Transverse colon (tissue), 4 donors: ENCODE data around the gene DTNA.

Source experiments
- EP300 ChIP-seq: sonication (generic); formaldehyde crosslinking; IDR thresholded peaks from one replicate; pipeline ENCODE4 v1.6.1; 2017; ENCODE audit warnings: antibody characterized with exemption, low read depth
- POLR2A ChIP-seq: fragments of 450-650 bp; IDR thresholded peaks from one replicate; pipeline ENCODE4 v1.6.1; 2016; ENCODE audit warnings: antibody characterized with exemption, mild to moderate bottlenecking, moderate library complexity
- POLR2AphosphoS5 ChIP-seq, 3 donors: sonication (generic); formaldehyde crosslinking; IDR thresholded peaks; one replicate each; pipeline ENCODE4 v1.6.1; 2016; ENCODE audit warnings: antibody characterized with exemption in 3 of 3
- TF ChIP-seq, protein P1 (sequence below), 5 experiments: fragments of 200-600 bp in 3 of 5; fragments of 450-650 bp in 2 of 5; sonication (generic) in 3 of 5; IDR thresholded peaks; 1 replicate in 2 of 5; 2 replicates in 3 of 5; pipeline ENCODE4 v1.5.1; 2016 to 2017; ENCODE audit warnings: antibody characterized with exemption in 5 of 5, inconsistent platforms in 3 of 5, mild to moderate bottlenecking in 2 of 5, moderate library complexity in 1 of 5

DNA sequence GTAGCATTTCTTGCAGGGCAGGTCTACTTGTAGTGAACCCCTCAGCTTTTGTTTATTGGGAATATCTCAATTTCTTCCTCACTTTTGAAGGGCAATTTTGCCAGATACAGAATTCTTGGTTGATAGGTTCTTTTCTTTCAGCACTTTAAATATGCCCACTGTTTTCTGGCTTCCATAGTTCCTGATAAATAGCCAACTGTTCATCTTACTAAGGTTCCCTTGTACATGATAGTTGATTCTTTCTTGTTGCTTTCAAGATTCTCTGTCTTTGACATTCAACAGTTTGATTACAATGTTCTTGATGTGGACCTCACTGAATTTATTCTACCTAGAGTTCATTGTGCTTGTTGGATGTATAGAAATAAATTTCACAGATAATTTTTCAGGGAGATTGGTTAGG, 183.1 kb downstream of the DTNA start:
- TF ChIP-seq, protein P1, sequence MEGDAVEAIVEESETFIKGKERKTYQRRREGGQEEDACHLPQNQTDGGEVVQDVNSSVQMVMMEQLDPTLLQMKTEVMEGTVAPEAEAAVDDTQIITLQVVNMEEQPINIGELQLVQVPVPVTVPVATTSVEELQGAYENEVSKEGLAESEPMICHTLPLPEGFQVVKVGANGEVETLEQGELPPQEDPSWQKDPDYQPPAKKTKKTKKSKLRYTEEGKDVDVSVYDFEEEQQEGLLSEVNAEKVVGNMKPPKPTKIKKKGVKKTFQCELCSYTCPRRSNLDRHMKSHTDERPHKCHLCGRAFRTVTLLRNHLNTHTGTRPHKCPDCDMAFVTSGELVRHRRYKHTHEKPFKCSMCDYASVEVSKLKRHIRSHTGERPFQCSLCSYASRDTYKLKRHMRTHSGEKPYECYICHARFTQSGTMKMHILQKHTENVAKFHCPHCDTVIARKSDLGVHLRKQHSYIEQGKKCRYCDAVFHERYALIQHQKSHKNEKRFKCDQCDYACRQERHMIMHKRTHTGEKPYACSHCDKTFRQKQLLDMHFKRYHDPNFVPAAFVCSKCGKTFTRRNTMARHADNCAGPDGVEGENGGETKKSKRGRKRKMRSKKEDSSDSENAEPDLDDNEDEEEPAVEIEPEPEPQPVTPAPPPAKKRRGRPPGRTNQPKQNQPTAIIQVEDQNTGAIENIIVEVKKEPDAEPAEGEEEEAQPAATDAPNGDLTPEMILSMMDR (IDR thresholded peaks at IDR 0.05) = no peak
- TF ChIP-seq POLR2A (no peak), EP300 (no peak), POLR2AphosphoS5 (IDR thresholded peaks at IDR 0.05) (no peak)
